Astrocyte (in vitro differentiated cells and primary cell): ENCODE data around the gene NPS. TPM values are rescaled to one million over a fixed set of nuclear protein-coding genes. Genes with fewer than 3 reads are reported as not detected.

ENCODE experiments used
- DNase-seq: peaks from one replicate; pipeline ENCODE4 v3.0.0-alpha.2; 2010; ENCODE audit warnings: low read depth
- FAIRE-seq: peaks from 2 replicates; lab custom pipeline; 2011; peaks lifted over from hg19 to GRCh38; lab: Jason Lieb, UNC
- H2AFZ ChIP-seq: 2 replicates; pipeline ENCODE4 v1.6.0; 2012; ENCODE audit warnings: low read depth, low read length, inconsistent platforms
- H3K27ac ChIP-seq: 2 replicates; pipeline ENCODE4 v1.5.1; 2011; ENCODE audit warnings: low read depth, low read length, inconsistent platforms
- H3K27me3 ChIP-seq: 2 replicates; pipeline ENCODE4 v1.6.0; 2011; ENCODE audit warnings: low read length, inconsistent platforms; ENCODE audit not compliant: insufficient read depth
- H3K36me3 ChIP-seq: 2 replicates; pipeline ENCODE4 v1.5.1; 2011; ENCODE audit warnings: low read length, inconsistent platforms; ENCODE audit not compliant: insufficient read depth
- H3K4me1 ChIP-seq: 2 replicates; pipeline ENCODE4 v1.5.1; 2011; ENCODE audit warnings: low read length, inconsistent platforms; ENCODE audit not compliant: insufficient read depth
- H3K4me2 ChIP-seq: 2 replicates; pipeline ENCODE4 v1.6.0; 2012; ENCODE audit warnings: low read length, inconsistent platforms
- H3K4me3 ChIP-seq: 2 replicates; pipeline ENCODE4 v1.5.1; 2011; ENCODE audit warnings: low read depth, mild to moderate bottlenecking, low read length, inconsistent platforms; ENCODE audit not compliant: insufficient read depth
- H3K79me2 ChIP-seq: 2 replicates; pipeline ENCODE4 v1.6.0; 2012; ENCODE audit warnings: mild to moderate bottlenecking, low read length, inconsistent platforms; ENCODE audit not compliant: insufficient read depth
- H3K9ac ChIP-seq: 2 replicates; pipeline ENCODE4 v1.6.0; 2012; ENCODE audit warnings: mild to moderate bottlenecking, low read length, inconsistent platforms
- H3K9me3 ChIP-seq: 2 replicates; pipeline ENCODE4 v1.5.1; 2012; ENCODE audit warnings: low read depth, mild to moderate bottlenecking, low read length, inconsistent platforms; ENCODE audit not compliant: insufficient read depth
- H4K20me1 ChIP-seq: 2 replicates; pipeline ENCODE4 v1.6.0; 2012; ENCODE audit warnings: low read length, inconsistent platforms; ENCODE audit not compliant: insufficient read depth
- H3K27ac Mint-ChIP-seq: one replicate; pipeline ENCODE4 v1.8.0; 2021; ENCODE audit warnings: mild to moderate bottlenecking, mixed read lengths; ENCODE audit not compliant: unreplicated experiment
- H3K27me3 Mint-ChIP-seq: one replicate; pipeline ENCODE4 v1.8.0; 2021; ENCODE audit warnings: low read depth, mixed read lengths; ENCODE audit not compliant: unreplicated experiment
- H3K36me3 Mint-ChIP-seq: one replicate; pipeline ENCODE4 v1.8.0; 2021; ENCODE audit warnings: low read depth, mixed read lengths; ENCODE audit not compliant: unreplicated experiment
- H3K4me1 Mint-ChIP-seq: one replicate; pipeline ENCODE4 v1.8.0; 2021; ENCODE audit warnings: low read depth, mixed read lengths; ENCODE audit not compliant: unreplicated experiment
- H3K4me3 Mint-ChIP-seq: one replicate; pipeline ENCODE4 v1.8.0; 2021; ENCODE audit warnings: mild to moderate bottlenecking, moderate library complexity, mixed read lengths; ENCODE audit not compliant: unreplicated experiment
- H3K9me3 Mint-ChIP-seq: one replicate; pipeline ENCODE4 v1.8.0; 2021; ENCODE audit warnings: mild to moderate bottlenecking, mixed read lengths; ENCODE audit not compliant: unreplicated experiment
- EZH2 ChIP-seq: IDR thresholded peaks from 2 replicates; pipeline ENCODE4 v1.6.1; 2012; ENCODE audit warnings: mild to moderate bottlenecking, low read length, inconsistent platforms; ENCODE audit not compliant: insufficient read depth
- total RNA-seq: library from RNA; stranded (reverse); gene quantifications from 2 replicates; pipeline ENCODE4 v1.2.1, GENCODE V29; 2021
- TF ChIP-seq, protein P1 (sequence below): IDR thresholded peaks from 2 replicates; pipeline ENCODE4 v1.5.1; 2011; ENCODE audit warnings: low read depth, mild to moderate bottlenecking, inconsistent platforms, low read length, moderate library complexity; ENCODE audit not compliant: insufficient read depth

Gene NPS
- total RNA-seq, 1 donor from 2014 or later, result not detected

DNA sequence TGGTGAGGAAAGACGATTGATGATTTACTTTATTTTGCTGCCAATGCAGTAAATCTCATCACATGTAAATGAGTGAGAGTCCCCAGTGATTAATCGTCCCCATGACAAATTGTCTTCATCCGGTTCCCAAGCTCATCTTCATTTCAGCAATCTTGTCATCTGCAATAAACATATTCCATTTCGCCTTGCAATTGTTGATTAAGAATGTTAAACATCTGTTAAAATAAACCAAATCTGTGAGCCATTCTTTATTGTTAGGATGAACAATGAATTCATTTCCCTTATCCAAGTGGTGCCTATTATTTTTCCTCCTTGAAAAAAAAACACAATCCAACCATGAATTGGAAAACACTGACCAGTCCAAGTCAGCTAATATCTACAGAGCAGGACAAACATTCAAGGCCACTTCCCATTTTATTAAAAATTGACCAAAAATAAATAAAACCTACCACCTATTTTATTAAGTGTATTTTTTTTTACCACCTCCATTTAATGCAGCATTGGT lies 36.5 kb downstream of the NPS start:
- H3K27me3 ChIP-seq, result no peaks in the 10 kb centered on the region
- no peak overlapping the region for H3K4me3 Mint-ChIP-seq
- H3K27ac ChIP-seq, result no peak overlapping the region
- FAIRE-seq (no peak), DNase-seq (no peak)
- no peaks in the 10 kb centered on the region for H3K36me3 Mint-ChIP-seq
- no peak for TF ChIP-seq EZH2
- TF ChIP-seq, protein P1, sequence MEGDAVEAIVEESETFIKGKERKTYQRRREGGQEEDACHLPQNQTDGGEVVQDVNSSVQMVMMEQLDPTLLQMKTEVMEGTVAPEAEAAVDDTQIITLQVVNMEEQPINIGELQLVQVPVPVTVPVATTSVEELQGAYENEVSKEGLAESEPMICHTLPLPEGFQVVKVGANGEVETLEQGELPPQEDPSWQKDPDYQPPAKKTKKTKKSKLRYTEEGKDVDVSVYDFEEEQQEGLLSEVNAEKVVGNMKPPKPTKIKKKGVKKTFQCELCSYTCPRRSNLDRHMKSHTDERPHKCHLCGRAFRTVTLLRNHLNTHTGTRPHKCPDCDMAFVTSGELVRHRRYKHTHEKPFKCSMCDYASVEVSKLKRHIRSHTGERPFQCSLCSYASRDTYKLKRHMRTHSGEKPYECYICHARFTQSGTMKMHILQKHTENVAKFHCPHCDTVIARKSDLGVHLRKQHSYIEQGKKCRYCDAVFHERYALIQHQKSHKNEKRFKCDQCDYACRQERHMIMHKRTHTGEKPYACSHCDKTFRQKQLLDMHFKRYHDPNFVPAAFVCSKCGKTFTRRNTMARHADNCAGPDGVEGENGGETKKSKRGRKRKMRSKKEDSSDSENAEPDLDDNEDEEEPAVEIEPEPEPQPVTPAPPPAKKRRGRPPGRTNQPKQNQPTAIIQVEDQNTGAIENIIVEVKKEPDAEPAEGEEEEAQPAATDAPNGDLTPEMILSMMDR, result no peak
- no peaks in the 10 kb centered on the region for H3K36me3 ChIP-seq
- H3K4me3 ChIP-seq, result no peak overlapping the region
- H3K9me3 ChIP-seq, result no peaks in the 10 kb centered on the region
- no peaks in the 10 kb centered on the region for H3K4me1 ChIP-seq
- no peak overlapping the region for H3K4me2 ChIP-seq
- no peaks in the 10 kb centered on the region for H3K4me1 Mint-ChIP-seq
- H3K27me3 Mint-ChIP-seq, result peaks cover 9% of the 10 kb centered on the region
- H4K20me1 ChIP-seq, result no peaks in the 10 kb centered on the region
- H3K27ac Mint-ChIP-seq, result no peak overlapping the region
- H3K9ac ChIP-seq, result no peak overlapping the region
- no peaks in the 10 kb centered on the region for H3K9me3 Mint-ChIP-seq
- H2AFZ ChIP-seq, result no peak overlapping the region
- H3K79me2 ChIP-seq, result no peaks in the 10 kb centered on the region

DNA sequence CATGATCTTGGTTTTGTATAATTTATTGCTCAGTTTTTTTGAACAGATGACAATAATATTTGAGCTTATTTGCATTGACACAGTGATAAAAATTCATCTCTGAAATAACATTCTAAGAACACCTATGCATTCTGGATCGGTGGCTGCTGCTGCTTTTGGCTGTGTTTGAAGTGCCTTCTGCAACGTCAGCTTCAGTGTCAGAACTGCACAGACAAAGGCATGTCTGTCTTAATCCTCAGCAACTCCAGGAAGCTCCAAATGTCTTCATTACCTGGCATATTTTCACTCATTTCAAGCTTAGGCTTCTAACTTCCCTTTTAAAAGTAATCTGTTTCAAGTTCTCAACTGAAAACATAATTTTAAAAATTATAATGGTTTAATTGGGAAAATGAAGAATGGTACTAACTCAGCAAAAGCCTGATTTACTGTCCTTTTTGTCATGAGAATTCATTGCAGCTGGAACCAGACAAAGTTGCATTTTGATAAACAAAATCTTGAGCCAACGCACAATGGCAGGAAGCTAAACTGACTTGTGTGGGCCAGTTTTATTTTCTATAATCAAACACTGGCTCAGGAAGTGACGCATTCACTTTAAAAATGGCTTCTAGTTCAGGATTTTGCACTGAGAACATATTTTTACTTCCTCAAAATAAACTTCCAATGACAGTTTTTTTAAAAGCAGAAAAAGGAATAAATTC lies 38.7 kb downstream of the NPS start:
- H3K4me1 Mint-ChIP-seq, result no peaks in the 10 kb centered on the region
- no peak for TF ChIP-seq EZH2
- TF ChIP-seq, protein P1, result no peak
- DNase-seq (no peak), FAIRE-seq (no peak)
- Histone ChIP-seq H4K20me1 (no peaks in the 10 kb centered on the region), H3K27ac (no peak overlapping the region), H3K9me3 (no peaks in the 10 kb centered on the region), H3K27me3 (no peaks in the 10 kb centered on the region), H3K4me3 (no peak overlapping the region), H3K79me2 (no peaks in the 10 kb centered on the region), H3K4me2 (no peak overlapping the region), H3K36me3 (no peaks in the 10 kb centered on the region), H2AFZ (no peak overlapping the region), H3K4me1 (no peaks in the 10 kb centered on the region), H3K9ac (no peak overlapping the region)
- H3K36me3 Mint-ChIP-seq, result no peaks in the 10 kb centered on the region
- H3K9me3 Mint-ChIP-seq, result no peaks in the 10 kb centered on the region
- no peak overlapping the region for H3K4me3 Mint-ChIP-seq
- H3K27ac Mint-ChIP-seq, result no peak overlapping the region
- peaks cover 9% of the 10 kb centered on the region for H3K27me3 Mint-ChIP-seq

DNA sequence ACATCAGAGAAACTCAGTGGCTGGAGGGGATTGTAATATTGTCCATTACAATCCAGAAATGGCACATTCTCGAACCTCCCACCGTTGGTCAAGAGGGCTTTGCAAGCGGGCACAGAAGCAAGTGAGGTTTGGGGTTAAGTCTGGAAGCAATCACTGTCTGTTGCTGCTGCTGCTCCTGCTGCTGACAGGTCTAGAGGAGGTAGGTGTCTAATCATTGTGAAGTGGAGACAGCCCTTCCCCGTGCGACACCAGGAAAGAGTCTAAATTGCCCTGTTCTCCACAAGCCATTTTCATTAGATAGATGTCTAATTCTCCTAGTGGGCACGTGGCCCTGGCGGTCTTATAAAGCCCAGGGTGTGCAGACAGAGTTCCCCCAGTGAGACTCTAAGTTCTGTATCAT lies 43.5 kb downstream of the NPS start:
- no peaks in the 10 kb centered on the region for H3K9me3 ChIP-seq
- no peak overlapping the region for H3K27ac ChIP-seq
- no peaks in the 10 kb centered on the region for H4K20me1 ChIP-seq
- FAIRE-seq, result no peak
- no peaks in the 10 kb centered on the region for H3K79me2 ChIP-seq
- no peak overlapping the region for H3K4me3 Mint-ChIP-seq
- no peak overlapping the region for H3K27ac Mint-ChIP-seq
- no peak for TF ChIP-seq EZH2
- TF ChIP-seq, protein P1, result no peak
- H3K4me3 ChIP-seq, result no peak overlapping the region
- peaks cover 16% of the 10 kb centered on the region for H3K27me3 Mint-ChIP-seq
- no peak overlapping the region for H3K9ac ChIP-seq
- DNase-seq, result no peak
- H3K36me3 Mint-ChIP-seq, result no peaks in the 10 kb centered on the region
- no peak overlapping the region for H3K4me2 ChIP-seq
- H3K36me3 ChIP-seq, result no peaks in the 10 kb centered on the region
- H3K4me1 Mint-ChIP-seq, result no peaks in the 10 kb centered on the region
- H3K27me3 ChIP-seq, result no peaks in the 10 kb centered on the region
- H3K9me3 Mint-ChIP-seq, result no peaks in the 10 kb centered on the region
- no peaks in the 10 kb centered on the region for H3K4me1 ChIP-seq
- no peak overlapping the region for H2AFZ ChIP-seq
